HG03064 (cell line): ENCODE measurements around the gene DNAI1.

Source experiments
- ATAC-seq: cut with Tn5 transposase; IDR thresholded peaks from one replicate; pipeline ENCODE4 v1.9.1; 2021; ENCODE audit warnings: low read depth; ENCODE audit not compliant: unreplicated experiment

Gene DNAI1

GRCh38 chr9:34486572-34486971 is 28.0 kb downstream of the DNAI1 start:
- no peak for ATAC-seq

GRCh38 chr9:34490360-34490759 is 31.8 kb downstream of the DNAI1 start:
- ATAC-seq = no peak

GRCh38 chr9:34490760-34491159 is 32.2 kb downstream of the DNAI1 start:
- no peak for ATAC-seq

GRCh38 chr9:34491596-34491995 is 33.0 kb downstream of the DNAI1 start:
- no peak for ATAC-seq

GRCh38 chr9:34492051-34492450 is 33.4 kb downstream of the DNAI1 start:
- no peak for ATAC-seq

GRCh38 chr9:34493972-34494535 is 35.4 kb downstream of the DNAI1 start:
- no peak for ATAC-seq

GRCh38 chr9:34496149-34496712 is 37.6 kb downstream of the DNAI1 start:
- no peak for ATAC-seq

- no peak for ATAC-seq
These were observed 39.9 kb downstream of the DNAI1 start for GRCh38 chr9:34498553-34498952.

GRCh38 chr9:34499076-34499475 is 40.5 kb downstream of the DNAI1 start:
- no peak for ATAC-seq

GRCh38 chr9:34500623-34501267 is 42.1 kb downstream of the DNAI1 start:
- no peak for ATAC-seq

GRCh38 chr9:34501372-34501771 is 42.8 kb downstream of the DNAI1 start:
- ATAC-seq = no peak

GRCh38 chr9:34501889-34502425 is 43.4 kb downstream of the DNAI1 start:
- ATAC-seq = no peak

GRCh38 chr9:34502471-34502870 is 43.9 kb downstream of the DNAI1 start:
- ATAC-seq = no peak

- no peak for ATAC-seq
These were observed 44.3 kb downstream of the DNAI1 start for GRCh38 chr9:34502891-34503290.

- ATAC-seq = no peak
These were observed 44.8 kb downstream of the DNAI1 start for GRCh38 chr9:34503406-34503805.

- ATAC-seq = no peak
These were observed 46.9 kb downstream of the DNAI1 start for GRCh38 chr9:34505370-34506120.

- no peak for ATAC-seq
These were observed 48.0 kb downstream of the DNAI1 start for GRCh38 chr9:34506623-34507022.

- no peak for ATAC-seq
These were observed 49.0 kb downstream of the DNAI1 start for GRCh38 chr9:34507556-34507955.

- no peak for ATAC-seq
These were observed 49.4 kb downstream of the DNAI1 start for GRCh38 chr9:34507966-34508365.

- ATAC-seq = no peak
These were observed 49.9 kb downstream of the DNAI1 start for GRCh38 chr9:34508463-34508862.

GRCh38 chr9:34508951-34509350 is 50.3 kb downstream of the DNAI1 start:
- ATAC-seq = no peak
